ENCODE measurements around the gene PHKA2. TPM values are rescaled to one million over a fixed set of nuclear protein-coding genes. Genes with fewer than 3 reads are reported as not detected.

PHKA2 gene
- total and polyA plus RNA-seq, 10 of the 15 experiments (the other 5 are each of a cell fraction or from before 2014, with no cell fraction given), result 1.4 to 25.6 (median 15.4) TPM

- intact Hi-C loops (cut with micrococcal nuclease; ENCODE audit: unreplicated experiment) (no loop called here), in situ Hi-C loops (cut with MboI) (loop anchor here (10.0 kb wide), 1 partner anchor 499 kb away; no protein-coding TSS in a partner anchor)
- ChIA-PET CTCF (no interaction called here), SMC1A (ENCODE audit: uncharacterized antibody, unreplicated experiment) (no interaction called here), RAD21 (ENCODE audit: unreplicated experiment) (no interaction called here), POLR2A (no interaction called here)
- H3K4me3 ChIP-seq, result no peak overlapping the region
- no peaks in the 10 kb centered on the region for H3K27me3 ChIP-seq (replicated peaks in 1 of 2; ENCODE audit: control insufficient read depth in 2 of 2, insufficient read depth in 2 of 2, low read length in 1 of 2)
- no peak overlapping the region for H3K27ac ChIP-seq (ENCODE audit: control insufficient read depth, insufficient read depth)
- H3K9ac ChIP-seq (ENCODE audit: control insufficient read depth, insufficient read depth, low read length), result no peak overlapping the region
- H3K36me3 ChIP-seq (ENCODE audit: control insufficient read depth in 2 of 2, insufficient read depth in 2 of 2, low read length in 1 of 2), result no peaks in the 10 kb centered on the region; a peak in 1 of 4 replicates
- no peak for DNase-seq (ENCODE audit: low read depth, low spot score)
- H4K20me1 ChIP-seq (ENCODE audit: control insufficient read depth, insufficient read depth), result no peaks in the 10 kb centered on the region
- H3K9me3 ChIP-seq (replicated peaks; ENCODE audit: control insufficient read depth, insufficient read depth, low read length), result no peaks in the 10 kb centered on the region
- no peak for ATAC-seq
- BruUV-seq (replicated peaks), result no TSS peak
- FAIRE-seq, result no peak
- H3K79me2 ChIP-seq (ENCODE audit: control insufficient read depth, insufficient read depth, low read length), result no peaks in the 10 kb centered on the region
- H3K4me2 ChIP-seq (ENCODE audit: control insufficient read depth, insufficient read depth), result no peak overlapping the region
- H3K4me1 ChIP-seq (ENCODE audit: control insufficient read depth, insufficient read depth, low read length), result no peaks in the 10 kb centered on the region
- WGBS (ENCODE audit: insufficient coverage, insufficient replicate concordance, low lambda C conversion rate, missing lambda C conversion rate), result 88% methylated on average over 11 of the region's 11 CpGs
- H2AFZ ChIP-seq (ENCODE audit: control insufficient read depth, low read depth, low read length), result no peak overlapping the region
- TF ChIP-seq SREBF2 (IDR thresholded peaks at IDR 0.05; ENCODE audit: low read length), result no peak
- no peak for TF ChIP-seq MYB (IDR thresholded peaks at IDR 0.05; ENCODE audit: borderline replicate concordance, low read depth, low read length)
- TF ChIP-seq MTA3 (IDR thresholded peaks at IDR 0.05; ENCODE audit: borderline replicate concordance, low read length), result no peak
- no peak for TF ChIP-seq RUNX3 (IDR thresholded peaks at IDR 0.05; ENCODE audit: low read length)
- no peak for TF ChIP-seq GATAD2B (conservative IDR thresholded peaks at IDR 0.05; ENCODE audit: low read depth)
- TF ChIP-seq YY1 (IDR thresholded peaks at IDR 0.05; ENCODE audit: low read depth, low read length), result no peak
- no peak for TF ChIP-seq ZBTB40 (IDR thresholded peaks at IDR 0.05; ENCODE audit: borderline replicate concordance)
- no peak for TF ChIP-seq ZNF687 (IDR thresholded peaks at IDR 0.05)
- no peak for TF ChIP-seq MLLT1 (IDR thresholded peaks at IDR 0.05)
- no peak for TF ChIP-seq ZZZ3 (IDR thresholded peaks at IDR 0.05; ENCODE audit: control insufficient read depth, insufficient read length, low read depth)
- no peak for TF ChIP-seq IKZF2 (IDR thresholded peaks at IDR 0.05)
- TF ChIP-seq SPI1 (IDR thresholded peaks at IDR 0.05; ENCODE audit: borderline replicate concordance, insufficient read depth, low read depth, low read length), result no peak
- no peak for TF ChIP-seq YBX1 (IDR thresholded peaks at IDR 0.05)
- no peak for TF ChIP-seq SUZ12 (IDR thresholded peaks at IDR 0.05; ENCODE audit: unreplicated experiment)
- TF ChIP-seq RAD21 (IDR thresholded peaks at IDR 0.05; ENCODE audit: insufficient read depth, low read depth, low read length), result no peak
- TF ChIP-seq RAD51 (IDR thresholded peaks at IDR 0.05), result no peak
- no peak for TF ChIP-seq PML (IDR thresholded peaks at IDR 0.05; ENCODE audit: low read length)
These were observed 90.4 kb downstream of the PHKA2 start for GRCh38 chrX:18893536-18893935.

Data from GM12878 (cell line).